GM19238 (cell line): ENCODE results near the gene FBLN2.

ENCODE experiments used
- DNase-seq: peaks from one replicate; pipeline ENCODE4 v3.0.0; 2011; ENCODE audit warnings: low spot score; ENCODE audit not compliant: insufficient read length

Gene FBLN2

DNA sequence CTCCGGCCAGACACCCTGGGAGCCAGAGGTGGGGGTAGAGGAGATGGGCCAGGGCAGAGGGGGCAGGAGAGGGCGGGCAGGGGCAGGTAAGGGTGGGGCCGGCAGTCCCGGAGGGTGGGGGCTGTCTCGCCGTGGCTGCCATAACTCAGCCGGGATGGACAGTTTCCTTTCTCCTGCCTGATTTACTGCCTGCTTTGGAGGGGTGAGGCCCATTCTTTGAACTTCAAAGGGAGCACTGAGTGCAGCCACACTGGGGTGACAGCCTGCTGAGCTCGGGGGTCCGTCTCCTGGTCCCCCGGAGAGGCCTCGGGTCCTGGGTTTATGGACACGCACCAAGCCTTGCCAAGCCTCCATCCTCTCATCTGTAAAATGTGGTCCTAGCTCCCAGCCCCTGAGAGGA is 135.4 kb downstream of the FBLN2 start:
- DNase-seq: no peak

DNA sequence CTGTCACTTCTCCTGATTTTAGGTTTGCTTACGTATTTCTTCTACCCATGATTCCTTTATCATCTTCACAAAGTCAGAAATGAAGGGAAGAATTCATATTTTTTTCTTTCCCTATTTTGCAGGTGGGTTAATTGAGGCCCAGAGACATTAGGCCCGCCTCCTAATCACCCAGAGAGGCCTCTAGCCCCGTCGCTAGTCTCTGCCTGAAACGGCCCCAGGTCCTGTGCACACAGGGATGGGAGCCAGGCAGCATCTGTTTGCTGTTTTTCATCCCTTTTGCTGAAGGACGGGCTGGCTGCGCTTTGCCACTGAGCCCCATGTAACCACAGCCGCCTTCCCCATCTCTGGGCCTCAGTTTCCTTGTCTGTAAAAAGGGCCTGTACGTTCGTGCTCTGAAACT is 135.9 kb downstream of the FBLN2 start:
- no peak for DNase-seq

DNA sequence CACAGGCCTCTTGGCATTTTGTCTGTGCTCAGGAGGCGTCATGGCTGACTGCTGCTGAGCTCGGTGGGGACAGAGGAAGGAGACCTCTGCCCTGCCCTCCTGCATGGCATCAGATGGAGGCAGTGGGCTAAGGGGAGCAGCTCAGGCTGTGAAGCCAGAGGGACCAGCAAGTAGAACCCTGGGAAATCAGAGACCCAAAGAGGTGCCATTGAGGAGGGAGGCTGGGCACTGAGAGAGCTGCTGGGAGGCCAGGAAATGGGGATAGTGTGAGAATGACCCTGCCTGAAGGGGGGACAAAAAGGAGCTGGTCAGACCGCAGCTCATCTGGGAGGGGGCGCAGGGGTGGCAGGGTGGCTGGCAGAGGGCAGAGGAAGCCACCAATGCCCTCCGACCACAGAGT is 136.8 kb downstream of the FBLN2 start:
- DNase-seq: no peak

DNA sequence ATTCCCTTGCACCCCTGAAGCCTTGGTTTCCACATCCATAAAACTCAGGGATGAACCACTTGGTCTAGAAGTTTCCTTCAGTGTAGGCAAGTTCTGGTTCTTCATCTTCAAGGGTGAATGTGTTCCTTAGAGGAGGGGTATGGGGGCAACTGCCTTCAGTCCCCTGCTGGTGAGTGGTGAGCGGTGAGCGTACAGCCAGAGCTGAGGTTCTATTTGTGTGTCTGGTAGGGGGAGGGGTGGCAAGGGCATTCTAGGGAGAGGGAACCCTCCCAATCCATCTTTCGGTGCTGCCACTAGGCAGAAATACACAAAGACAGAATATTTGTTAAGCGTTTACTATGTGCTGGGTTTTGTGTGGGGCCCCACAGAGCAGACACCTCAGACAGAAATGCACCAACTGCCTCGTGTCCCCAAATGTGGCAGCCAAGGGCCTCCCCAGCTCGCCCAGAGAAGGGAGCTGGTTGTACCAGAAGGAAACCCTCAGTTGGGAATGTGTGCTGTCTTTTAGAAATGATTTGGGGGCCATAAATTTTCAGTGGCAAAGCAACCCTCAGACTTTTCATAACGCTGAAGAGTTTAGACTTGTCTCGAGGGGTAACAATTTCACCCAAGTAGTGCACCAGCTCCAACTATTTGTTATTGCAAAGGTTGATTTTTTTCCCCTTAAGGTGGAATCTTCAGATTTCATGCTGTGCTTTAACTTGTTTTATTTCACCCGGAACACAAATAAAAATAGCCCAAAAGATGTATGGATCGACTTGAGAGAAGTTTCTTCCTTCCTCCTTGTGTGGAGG is 137.6 kb downstream of the FBLN2 start:
- no peak for DNase-seq

DNA sequence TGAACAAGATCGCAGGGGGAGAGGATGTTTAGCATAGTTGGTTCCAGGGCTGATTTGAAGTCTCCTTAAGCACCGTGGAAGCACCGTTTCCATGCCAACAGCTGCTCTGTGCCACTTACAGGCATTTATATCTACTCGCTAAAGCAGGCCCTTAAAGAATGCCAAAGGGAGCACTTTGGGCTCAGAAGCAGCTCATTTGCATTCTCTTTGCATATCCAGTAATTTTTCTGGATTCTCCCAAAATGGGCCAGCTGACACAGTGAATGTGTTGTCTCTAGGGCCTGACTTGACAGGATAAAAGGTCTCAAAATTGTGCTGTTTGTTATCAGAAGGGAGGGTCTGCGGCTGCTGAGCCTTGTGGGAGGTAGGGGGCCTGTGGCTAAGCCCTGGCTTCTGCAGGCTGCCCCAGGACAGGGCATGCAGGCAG is 138.6 kb downstream of the FBLN2 start:
- no peak for DNase-seq
